ENCODE measurements around the gene BBOX1.

- no peak for TF ChIP-seq CTCF (IDR thresholded peaks at IDR 0.05; ENCODE audit: low read depth, low read length)
- no peak for TF ChIP-seq MAX (IDR thresholded peaks at IDR 0.05; ENCODE audit: low read depth, low read length)
- TF ChIP-seq MYC (IDR thresholded peaks at IDR 0.05; ENCODE audit: low read depth, low read length), result no peak
Measured at GRCh38 chr11:27025312-27025955, 15.2 kb upstream of the BBOX1 start.

Measured in NB4 (cell line).